Cerebellar nuclear complex (tissue), 1 donor: Measurements from ENCODE around the gene NPEPL1.

ENCODE experiments used
- DNase-seq, 2 experiments: peaks; one replicate each; lab custom pipeline; 2025; lab: John Stamatoyannopoulos, UW

The NPEPL1 gene

DNA sequence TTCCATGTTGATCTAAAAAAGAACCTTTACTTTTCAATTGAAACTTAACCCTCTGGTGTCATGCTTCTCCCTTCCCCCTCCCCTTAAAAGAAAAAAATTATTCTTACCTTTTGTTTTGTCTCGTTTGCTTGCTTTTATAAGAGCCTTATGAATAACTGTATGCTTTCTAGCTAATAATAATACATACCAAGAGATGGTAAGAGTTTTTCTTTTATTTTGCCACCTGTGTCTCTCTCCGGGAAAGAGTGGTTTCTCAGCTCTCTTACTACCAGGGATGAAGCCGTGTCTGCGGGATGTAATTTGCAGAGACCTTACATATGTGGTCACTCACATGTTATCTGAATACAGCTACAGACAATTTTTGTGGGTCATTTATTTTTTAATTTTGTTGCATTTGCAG, 33.8 kb upstream of the NPEPL1 start:
- no peak for DNase-seq

DNA sequence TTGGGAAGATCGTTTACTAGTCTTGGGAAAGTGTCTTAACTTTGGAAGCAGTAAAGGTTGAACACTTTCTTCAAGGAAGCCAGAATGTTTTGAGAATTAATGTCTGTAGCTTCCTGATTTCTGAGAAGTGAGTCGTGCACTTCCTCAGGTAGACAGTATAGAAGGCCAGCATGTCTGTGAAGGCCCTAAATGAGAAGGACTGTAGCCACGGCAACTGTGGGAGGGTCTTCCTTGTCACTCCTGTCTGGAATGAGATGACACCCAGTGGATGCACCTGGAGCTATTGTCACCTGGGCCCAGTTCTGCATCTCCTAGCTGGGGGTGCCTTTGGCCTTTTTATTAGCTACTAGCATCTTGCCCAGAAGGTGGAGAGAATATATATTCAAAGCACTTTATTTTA, 32.8 kb upstream of the NPEPL1 start:
- no peak for DNase-seq

DNA sequence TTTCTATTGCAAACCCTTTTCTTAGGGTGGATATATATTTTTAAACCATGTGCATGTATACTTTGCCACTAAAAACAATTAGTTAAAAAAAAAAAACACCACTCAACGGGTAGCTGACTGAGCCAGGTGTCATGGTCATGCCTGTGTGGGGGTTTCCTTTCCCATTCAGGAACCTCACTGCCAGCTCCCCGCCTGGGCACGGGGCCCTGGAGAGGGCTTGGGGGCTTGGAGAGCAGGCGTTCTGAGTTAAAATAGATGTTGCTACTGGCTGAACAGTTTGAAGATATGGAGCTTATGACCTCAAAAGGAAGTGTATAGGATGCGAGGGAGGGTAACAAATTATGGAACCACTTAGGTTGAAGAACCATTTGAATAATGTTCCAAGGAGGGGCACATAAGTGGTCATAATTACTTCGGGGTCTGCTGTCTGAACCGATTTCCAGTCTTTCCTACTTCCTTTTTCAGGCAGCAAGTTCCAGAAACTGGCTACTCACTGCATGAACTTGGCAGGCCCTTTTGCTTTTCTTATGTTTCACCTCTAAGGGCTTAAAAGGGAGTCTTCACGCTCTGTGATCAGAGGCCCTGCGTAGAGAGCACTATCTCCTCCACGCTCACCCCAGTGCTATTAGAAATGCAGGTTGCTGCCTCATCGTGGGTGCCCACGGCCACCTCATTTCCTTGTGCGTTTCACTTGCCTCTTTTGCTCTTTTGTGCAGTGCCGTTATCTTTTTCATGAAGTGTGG, 31.6 kb upstream of the NPEPL1 start:
- DNase-seq = no peak

DNA sequence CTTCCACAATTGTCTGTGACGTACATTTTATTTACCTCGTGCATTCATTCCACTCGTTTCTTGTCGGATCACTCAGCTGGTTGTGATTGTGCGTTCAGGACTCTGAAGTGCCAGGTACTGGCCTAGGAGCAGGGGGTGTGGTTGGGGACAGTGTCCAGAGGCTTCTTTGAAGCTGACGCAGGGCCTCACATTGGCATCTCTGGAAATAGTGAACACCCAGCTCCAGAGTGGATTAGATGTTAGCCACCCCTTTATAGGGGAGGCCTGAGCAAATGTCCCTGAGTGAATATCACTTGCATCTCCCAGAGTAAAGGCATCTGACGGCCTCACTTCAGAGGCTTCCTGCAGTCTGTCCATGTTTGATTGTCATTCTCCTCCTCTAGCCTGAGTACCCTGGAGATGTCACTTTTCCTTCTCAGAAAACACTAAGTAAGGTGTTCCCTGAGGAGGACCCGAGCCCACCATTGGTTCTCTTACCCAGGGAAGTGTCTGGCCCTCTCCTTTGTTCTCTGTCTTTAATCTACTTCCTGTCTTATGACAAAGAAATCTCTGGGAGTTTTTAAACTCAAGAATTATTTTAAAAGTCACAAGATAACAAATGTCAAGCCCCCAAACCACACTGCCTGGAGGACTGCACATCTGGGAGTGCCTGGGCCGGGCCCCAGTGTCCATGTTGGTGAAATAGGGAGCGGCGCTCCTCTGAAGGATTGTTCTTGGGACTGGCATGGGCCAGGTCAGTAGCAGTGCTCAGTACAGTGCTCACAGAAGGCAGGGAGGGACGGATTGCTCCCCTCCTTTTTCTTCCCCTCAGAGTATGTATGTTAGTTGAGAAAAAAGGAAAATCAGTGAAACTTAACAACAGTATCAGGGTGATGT, 30.8 kb upstream of the NPEPL1 start:
- no peak for DNase-seq

DNA sequence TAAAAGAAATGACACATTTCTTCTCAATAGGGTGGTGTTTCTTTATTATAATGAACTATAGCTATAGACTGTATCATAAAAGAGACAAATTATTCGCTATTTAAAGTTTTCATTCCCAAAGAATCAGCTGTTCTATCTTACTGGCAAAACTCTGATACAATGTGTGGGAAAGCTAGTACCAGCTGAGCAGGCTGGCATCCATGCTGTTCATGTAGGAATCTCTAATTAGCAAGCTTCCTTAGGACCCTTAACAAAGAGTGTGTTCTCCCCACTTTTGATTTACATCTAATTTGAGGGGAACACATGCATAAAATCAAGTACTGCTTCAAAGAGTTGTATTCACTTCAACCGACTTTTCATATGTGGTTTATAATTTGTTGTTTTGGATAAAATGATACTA, 28.3 kb upstream of the NPEPL1 start:
- DNase-seq = no peak

DNA sequence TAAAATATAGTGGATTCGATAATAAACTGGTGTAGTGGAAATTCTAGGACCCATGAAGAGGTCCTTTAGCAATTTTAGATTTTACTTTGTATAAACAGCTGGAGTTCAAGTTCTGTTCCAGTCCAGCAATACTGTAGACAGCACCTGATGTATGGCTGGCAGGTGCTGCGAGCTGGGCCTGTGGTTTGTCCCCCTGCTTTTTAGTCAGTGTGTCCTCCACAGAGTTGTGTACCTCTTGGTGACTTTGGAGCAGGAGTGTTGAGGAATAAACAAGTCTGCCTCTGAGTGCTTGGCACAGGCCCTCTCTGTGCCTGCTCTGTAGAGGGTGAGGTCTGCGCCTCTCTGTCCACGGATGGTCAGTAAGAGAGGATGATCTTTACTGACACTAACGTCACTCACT, 27.7 kb upstream of the NPEPL1 start:
- no peak for DNase-seq

DNA sequence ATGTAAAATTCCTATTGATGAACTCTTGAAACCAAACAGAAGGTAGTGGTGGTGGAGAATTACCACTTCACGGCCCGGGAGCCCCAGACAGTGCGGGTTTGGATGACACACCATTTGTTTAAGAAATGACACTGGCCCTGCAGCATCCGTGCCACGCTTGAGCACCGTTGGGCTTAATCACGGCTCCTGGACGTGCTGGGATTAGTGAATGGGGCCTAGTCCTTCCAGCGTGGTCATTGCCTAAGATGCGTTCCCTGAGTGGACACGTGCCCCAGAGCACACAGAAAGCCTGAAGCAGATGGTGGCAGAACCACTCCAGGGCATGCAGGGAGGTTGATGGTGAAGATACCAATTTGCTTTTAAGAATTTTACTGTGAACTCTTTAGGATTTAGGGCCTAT, 27.0 kb upstream of the NPEPL1 start:
- DNase-seq = no peak

DNA sequence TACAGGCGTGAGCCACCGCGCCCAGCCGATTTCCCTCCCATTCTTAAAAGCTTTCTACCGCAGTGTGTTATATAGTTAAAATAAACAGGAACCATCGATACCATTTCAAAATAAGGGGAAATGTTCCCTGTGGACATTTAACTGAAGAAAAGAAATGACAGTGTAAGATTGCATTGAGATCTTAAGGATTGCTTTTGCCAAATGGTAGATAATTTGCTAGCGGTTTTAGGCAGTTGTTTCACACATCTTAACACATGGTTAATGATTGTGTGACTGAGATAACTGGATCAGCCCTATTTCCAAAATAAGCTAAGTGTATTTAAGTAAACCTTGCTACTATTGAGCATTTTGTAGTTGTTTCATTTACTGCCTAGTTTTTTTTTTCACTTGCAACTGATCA, 25.9 kb upstream of the NPEPL1 start:
- no peak for DNase-seq

DNA sequence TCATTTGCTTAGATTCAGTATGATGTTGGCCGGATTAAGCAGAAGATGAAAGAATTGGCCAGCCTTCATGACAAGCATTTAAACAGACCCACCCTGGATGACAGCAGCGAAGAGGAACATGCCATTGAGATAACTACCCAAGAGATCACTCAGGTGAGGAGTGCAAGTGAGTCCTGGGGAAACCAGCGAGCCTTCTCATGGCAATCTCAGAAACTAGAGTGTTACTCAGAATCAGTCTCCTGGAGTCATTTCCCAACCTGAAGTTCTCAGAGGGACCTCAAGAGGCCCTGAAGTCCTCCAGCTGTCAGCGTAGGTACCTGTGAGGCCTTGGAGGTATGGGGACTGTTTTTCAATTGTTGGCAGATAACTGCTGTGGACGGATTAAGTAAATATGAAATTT, 24.6 kb upstream of the NPEPL1 start:
- no peak for DNase-seq

DNA sequence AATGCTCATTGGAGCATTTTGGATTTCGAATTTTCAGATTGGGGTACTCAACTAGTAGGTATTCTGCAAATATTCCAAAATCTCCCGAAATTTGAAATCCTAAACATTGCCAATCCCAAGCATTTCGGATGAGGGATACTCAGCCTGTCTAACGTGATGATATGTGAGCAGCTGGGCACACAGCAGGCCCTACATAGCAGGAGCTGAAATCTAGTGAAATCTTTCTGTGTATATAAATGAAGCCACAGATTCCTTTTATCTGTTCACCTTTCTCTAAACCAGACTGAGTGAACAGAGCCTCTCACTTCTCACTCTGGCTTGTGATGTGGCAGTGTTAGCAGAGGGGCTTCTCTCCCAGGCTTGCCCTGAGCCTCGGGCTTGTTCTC, 23.7 kb upstream of the NPEPL1 start:
- no peak for DNase-seq

DNA sequence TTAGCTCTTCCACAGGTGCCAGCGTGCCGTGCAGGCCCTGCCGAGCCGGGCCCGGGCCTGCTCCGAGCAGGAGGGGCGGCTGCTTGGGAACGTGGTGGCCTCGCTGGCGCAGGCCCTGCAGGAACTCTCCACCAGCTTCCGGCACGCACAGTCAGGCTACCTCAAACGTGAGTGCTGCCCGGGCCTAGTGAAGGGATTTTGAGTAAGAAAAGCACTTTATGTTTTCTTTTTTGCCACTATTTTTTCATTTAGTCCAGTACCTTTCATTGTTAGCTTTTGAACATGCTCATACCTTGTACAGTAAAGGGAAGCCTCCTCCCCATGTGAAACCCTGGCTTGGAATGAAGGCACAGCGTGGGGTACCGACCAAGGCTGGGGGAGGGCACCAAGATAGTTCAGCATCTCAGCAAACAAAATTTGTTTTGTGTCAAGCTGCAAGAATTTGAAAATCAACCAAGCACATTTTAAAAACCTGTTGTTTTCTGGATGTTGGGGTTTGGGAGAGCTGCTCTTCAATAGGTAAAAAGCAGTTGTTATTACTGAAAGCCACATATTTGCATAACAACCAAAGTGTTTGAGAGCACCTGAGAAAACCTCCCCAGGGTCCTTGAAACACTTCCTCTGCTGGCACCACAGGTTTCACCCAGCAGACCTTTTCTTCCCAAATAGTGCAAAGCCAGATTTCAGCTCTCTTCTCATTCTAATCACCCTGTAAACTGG, 23.2 kb upstream of the NPEPL1 start:
- no peak for DNase-seq

DNA sequence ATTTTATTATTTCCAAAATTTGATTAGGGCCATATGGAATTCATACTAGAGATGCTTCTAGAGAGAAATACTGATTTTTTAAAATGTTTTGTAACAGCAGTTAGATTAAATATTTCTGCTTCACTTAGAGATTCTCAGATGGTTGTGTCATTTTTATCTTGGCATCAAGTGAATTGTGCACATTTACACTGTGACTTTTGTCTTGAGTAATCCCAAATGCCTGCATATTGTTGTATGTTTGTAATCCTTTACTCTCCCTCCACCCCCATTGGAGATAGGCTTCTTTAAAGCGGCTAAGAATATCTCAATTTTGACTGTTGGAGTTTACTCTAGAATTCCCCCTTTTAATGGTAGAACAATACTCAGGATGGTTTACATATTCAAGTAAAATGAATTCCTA, 22.5 kb upstream of the NPEPL1 start:
- DNase-seq = no peak

DNA sequence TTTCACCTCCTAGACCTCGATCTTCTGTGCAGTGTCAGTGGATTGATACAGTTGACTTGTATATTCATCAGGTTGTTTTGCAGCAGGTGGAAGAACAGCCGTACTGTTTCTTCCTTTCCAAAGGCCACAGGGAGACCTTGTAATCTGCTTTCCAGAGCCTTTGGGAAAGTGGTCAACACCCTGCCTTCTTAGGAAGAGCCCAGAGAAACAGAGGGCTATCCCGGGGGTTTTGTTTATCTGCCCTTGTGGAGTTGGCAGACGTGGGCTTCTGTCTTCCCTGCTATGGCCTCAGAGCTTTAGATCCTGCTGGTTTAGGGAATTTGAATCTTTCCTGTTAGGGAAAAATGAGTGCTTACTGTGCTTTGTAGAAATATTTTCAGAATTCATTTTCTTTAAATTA, 21.9 kb upstream of the NPEPL1 start:
- DNase-seq = no peak

DNA sequence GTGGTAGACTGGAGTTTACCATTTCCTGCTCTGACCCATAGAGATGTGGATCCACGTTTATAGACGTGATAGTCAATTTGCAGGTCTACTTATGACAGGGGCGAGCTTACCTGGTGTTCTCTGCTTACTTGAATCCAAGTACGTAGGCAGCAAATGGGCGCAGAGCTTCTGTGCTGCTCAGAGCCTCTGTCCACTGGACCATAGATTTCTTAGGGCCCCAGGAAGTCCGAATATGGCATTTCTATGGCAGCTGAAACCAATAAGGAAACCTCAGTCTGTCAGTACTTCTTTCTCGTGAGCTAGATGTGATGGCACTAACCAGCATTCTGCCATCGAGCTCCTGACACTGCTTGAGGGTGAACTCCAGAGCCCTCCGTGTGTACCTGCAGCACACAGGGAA, 19.5 kb upstream of the NPEPL1 start:
- DNase-seq = no peak

DNA sequence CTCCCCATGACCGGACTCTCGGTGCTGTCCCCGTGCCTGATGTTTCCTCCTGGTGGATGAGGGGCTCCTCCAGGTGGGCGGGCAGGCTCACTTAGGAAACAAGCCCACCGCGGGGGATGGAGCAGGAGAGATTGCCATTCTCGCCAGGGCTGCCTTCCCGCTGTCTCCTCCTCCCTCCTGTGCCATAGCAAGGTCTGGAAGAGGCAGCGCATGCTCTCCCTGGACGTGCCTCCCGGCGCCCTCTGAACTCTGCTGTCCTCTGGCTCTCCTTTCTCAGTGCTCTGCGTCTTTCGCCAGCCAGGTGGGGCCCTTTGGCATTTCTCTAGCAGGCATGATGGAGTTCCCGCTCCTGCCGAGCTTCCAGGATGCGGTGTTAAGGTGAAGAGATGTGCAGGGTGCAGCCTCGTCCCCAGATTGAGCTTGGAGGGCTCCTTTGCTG, 17.4 kb upstream of the NPEPL1 start:
- DNase-seq = no peak

DNA sequence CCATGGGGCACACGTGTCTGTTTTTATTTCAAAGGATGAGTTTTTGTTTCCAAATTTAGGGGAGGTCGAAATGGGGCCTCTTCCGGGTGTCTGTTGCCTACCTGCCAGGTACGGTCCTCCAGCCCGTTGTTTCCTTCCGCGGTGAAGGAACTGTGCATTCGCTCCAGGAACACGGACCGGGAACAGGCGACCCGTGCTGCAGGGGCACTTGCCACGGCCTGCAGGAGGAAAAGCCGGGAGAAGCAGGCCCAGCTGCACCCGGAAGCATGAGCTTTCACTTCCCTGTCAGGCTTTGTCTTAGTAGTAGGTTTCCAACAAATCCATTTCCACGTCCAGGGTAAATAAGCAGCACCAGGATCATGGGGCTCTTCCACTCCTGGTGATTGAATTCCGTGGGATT, 17.0 kb upstream of the NPEPL1 start:
- no peak for DNase-seq

DNA sequence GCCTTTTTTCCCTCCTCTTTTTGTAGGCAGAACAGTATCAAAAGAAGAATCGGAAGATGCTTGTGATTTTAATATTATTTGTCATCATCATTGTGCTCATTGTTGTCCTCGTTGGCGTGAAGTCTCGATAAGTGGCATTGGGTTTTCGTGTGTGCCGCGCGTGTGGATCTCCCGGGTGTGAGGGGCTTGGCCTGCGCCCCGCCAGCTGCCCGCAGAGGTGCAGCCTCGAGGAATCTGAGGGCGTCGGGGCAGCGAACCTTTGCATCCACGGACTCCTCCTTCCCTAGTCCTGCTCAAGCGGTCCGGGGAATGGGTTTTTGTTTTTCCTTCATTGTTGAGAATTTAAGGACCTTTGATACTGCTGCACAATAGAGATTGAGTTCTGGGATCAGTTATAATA, 16.4 kb upstream of the NPEPL1 start:
- no peak for DNase-seq

DNA sequence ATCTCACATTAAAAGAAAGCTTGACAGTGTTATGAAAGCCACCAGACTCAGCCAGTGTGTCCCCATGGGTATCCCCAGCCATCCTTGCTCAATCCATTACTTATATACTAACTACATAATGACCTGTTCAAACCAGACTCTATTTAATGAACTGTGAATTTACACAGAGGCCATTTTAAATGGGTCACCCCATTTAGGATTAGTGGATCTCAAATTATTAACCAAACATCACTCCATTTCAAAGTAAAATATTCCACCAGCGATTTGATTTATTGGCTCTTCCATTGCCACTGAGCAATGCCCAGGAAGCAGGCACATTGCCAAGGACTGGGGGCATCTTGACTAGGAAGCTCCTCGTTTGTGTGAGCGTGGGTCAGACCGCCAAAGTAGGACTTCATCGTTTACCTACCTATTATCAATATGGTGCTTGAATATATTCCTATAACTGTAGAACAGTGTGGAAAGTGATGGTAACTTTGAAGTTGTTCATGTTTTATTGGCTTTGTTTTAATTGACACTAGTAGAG, 15.5 kb upstream of the NPEPL1 start:
- no peak for DNase-seq

DNA sequence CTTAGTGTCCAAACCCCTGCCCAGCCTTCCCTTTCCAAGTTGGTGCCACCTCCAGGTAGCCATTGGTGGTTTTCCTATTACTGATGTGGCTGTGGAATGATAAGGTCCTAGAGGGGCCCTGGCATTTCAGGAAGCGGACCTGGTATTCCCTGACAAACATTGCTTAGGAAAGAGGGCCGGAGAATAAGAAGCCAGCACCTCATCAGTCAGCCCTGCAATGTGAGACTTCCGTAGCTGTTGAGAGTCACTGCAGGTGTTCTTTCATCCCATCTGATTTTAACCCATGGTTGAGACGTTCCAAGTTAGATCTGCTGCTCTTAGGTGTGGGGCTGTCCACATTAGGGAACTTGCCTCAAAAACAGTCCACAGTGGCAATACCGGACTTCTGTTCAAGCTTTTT, 14.8 kb upstream of the NPEPL1 start:
- no peak for DNase-seq

DNA sequence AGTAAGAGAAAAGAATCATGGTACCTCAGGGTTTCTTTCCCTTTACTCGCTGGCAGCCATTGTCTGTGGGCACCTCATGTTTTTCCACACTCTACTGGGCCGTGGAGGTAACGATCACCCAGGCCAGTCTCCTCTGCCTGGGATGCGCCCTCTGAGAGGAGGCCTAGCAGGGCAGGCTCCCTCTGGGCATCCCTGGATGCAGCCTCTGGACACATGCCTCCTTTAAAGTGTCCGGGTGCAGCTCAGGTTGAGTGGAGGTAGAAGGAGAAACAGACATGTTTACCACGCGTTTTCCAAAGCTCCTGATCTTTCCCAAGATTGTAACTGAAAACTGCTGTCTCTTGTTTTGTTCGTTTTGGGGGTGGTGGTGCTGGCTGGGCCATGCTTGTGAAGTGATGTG, 13.8 kb upstream of the NPEPL1 start:
- DNase-seq = no peak

DNA sequence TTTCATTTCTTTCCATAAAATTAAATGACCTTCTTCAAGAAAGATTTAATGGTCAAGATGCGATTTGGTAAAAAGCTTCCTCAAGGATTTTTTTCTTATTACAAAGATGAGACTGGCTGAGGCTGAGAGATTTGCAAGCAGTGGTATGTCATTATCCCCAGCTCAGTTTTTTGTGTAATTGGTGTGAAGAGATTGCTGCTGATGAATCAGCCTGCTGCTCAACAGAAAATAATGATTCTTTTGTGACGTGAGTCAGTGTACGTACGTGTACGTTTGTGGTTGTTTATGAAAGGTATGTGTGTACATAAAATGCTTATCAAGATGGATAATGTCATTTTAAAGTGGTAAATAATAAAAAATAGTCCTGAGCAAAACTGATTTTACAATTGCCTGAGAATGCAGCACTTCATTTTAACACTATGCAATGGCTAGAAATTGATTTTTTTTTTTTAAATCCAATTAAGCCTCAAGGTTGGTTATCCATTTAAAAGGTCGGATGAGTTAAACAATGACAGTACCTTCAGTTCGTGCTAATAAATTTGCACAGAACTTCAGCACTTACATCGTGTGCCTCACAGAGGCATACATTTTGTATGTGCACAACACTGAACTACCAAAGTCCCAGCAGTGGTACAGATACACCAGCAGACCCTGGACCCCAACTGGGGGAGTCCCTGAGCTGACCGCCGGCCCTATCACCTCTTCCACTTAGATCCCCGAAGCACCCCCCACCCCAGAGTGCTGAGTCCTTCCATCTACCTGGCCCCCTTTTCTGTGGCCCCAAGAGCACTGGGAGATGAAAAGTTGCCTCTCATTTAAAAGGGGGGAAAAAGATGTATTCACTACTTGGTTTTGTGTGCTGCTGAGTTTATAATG, 9.7 kb upstream of the NPEPL1 start:
- no peak for DNase-seq

DNA sequence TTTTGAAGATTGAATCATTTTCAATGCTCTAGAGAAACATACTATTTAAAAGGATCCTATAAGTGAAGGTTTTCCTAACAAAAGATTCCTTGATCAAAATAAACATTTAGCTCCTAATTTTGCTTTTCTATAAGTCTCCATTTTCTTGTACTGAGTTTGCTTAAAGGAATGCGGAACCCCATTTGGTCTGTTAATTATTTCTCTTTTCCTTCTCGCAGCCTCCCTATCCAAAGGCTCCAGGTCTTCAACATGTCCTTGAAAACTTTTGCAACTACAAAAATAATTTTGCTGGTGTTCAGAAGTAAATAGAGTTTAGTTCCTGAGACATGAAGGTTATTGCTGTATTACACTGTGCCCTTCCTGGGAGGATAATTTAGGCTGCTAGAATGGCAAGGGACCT, 8.3 kb upstream of the NPEPL1 start:
- DNase-seq = no peak
